Activated CD4-positive, alpha-beta T cell treated with anti-CD3 and anti-CD28 coated beads, Interleukin-2, amount 50 U/mL, for 1 hour (primary cell): ENCODE measurements around the gene TUBGCP5.
"Not testable (repeated sequence)": the region's sequence is repeated elsewhere in the genome, so short reads cannot be mapped to it uniquely, and the experiment has no call there.

Experiments used
- DNase-seq: peaks from one replicate; pipeline ENCODE4 v3.0.0-alpha.2; 2020

The TUBGCP5 gene

DNA sequence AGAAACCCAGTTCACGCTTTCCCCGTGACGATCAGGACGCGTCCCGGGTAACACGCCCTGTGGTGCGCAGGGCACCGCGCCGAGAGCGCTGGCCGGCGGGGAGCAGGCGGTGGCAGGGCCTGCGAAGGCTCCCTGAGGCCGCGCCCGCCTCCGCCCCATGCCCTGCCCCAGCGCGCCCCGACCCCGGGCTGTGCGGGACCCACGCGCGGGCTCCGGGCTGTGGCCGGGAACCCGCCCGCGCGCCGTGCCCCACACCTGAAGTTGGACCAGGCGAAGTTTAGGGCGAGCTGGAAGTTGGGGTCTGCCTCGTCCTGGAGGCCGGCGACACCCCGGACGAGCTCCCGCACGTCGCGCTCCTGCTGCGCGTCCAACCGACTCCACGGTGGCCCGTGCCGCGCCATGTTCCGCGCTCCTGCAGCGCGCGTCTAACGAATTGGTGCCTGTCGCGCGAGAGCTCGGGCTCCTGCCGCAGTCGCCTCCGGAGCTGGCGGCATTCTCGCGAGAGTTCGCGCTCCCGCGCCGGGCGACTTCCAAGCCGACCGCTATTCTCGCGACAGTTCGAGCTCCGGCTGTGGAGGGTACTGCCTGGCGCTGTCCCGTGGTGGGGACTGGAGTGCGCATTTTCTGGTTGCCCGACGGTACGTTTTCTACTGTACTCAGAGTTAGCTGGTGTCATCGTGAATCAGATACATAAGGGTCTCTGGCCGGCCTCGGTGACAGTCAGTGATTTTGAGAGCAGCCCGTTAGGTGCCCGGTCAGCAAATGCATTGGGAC, at the start of gene TUBGCP5:
Gene TUBGCP5 (minus strand): TSS at position 427 of the 774 bp plus-strand sequence. CDS start 26 bp downstream, at position 401.
- DNase-seq = peak; percentile 97

DNA sequence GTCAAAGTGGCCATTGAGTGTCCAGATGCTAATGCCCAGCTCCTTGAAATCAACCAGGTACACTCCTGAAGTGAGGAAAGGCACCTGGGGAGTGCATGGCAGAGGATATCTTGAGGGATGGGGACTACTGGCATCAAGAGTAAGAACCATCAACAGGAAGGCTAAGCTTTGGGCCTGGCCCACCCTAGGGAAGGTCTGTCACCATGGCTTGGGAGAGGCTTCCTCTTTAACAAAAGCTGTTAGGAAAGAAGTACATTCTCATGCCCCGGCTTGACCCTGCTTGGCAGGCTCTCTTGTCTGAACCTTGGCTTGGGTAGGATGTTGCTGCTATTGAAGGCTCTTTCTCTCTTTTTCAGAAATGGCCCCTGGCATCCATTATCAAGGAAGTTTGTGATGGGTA, 43.7 kb upstream of the TUBGCP5 start:
- no peak for DNase-seq

- not testable (repeated sequence) for DNase-seq
Observed at GRCh38 chr15:23081996-23082737, 42.8 kb upstream of the TUBGCP5 start.

DNA sequence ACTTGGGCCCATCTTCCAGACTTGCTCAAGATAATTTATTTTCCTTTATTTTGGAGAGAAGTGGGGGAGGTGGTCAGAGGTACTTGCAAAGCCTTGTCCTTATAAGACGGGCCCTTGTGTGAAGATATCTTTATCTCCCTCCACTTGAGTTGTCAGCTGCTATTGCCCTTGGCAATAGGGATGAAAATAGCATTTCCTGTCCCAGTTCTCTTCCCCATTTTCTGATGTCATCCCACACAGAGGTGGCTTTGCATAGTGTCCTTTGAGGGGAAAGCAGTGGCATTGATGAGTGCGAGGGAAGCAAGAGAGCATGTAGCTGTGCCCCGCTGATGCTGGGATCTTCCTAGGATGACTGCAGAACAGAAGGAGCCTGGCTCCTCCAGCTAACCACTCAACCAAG, 41.9 kb upstream of the TUBGCP5 start:
- no peak for DNase-seq

- DNase-seq = no peak
Observed at GRCh38 chr15:23079766-23080165, 40.4 kb upstream of the TUBGCP5 start.

- DNase-seq = no peak
Observed at GRCh38 chr15:23075927-23076326, 36.6 kb upstream of the TUBGCP5 start.

GRCh38 chr15:23074684-23075083, 35.3 kb upstream of the TUBGCP5 start:
- DNase-seq = no peak

- no peak for DNase-seq
Observed at GRCh38 chr15:23073890-23074646, 34.7 kb upstream of the TUBGCP5 start.

DNA sequence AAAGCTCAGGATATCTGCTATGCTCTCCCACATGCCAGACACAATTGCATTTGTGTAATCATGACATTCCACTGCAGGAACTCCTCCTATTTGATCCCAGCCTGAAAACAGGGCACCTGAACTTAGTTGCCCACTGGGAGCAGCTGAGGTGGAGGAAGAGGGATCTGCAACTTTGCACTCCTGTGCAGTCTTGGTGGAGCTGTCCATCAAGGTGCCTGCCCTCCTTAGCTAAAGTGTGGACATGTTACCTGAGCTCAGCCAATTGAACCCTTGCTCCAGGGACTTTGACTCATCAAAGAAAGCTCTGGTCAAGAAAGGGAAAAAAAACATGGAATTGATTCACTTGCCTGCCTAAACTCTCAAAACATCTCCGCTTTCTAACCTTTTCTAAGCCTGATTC, 33.3 kb upstream of the TUBGCP5 start:
- no peak for DNase-seq

- DNase-seq = no peak
Observed at GRCh38 chr15:23069496-23070166, 30.3 kb upstream of the TUBGCP5 start.

- DNase-seq = no peak
Observed at GRCh38 chr15:23067416-23067815, 28.0 kb upstream of the TUBGCP5 start.

- no peak for DNase-seq
Observed at GRCh38 chr15:23065836-23066235, 26.5 kb upstream of the TUBGCP5 start.

- DNase-seq = no peak
Observed at GRCh38 chr15:23064156-23064555, 24.8 kb upstream of the TUBGCP5 start.

GRCh38 chr15:23057707-23058106, 18.3 kb upstream of the TUBGCP5 start:
- DNase-seq = no peak

DNA sequence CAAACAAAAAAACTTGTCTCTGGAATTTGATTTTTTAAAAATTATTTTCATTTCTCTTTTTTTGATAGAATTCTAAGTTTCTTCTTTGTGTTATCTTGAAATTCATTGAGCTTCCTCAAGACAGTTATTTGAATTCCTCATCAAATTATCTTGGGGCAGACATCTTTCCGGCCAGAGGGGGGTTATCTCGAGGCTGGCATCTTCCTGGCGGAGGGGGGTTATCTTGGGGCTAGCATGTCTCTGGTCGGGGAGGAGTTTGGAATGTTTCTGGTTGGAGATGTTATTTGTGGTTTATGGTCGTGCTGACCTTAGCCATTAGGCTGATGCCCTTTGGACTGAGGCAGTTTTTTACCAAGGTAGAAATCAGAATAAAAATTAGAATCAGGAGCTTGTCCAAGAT, 15.9 kb upstream of the TUBGCP5 start:
- no peak for DNase-seq

DNA sequence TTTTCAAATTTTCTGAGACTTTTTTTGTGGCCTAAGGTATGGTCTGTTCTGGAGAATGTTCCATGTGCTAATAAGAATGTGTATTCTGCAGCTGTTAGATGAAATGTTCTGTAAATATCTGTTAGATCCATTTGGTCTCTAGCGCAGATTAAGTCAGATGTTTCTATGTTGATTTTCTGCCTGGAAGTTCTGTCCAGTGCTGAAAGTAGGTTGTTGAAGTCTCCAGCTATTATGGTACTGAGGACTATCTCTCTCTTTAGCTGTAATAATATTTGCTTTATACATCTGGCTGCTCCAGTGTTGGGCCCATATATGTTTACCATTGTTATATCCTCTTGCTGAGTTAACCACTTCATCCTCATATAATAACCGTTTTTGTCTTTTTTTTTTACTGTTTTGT, 13.2 kb upstream of the TUBGCP5 start:
- DNase-seq = no peak

DNA sequence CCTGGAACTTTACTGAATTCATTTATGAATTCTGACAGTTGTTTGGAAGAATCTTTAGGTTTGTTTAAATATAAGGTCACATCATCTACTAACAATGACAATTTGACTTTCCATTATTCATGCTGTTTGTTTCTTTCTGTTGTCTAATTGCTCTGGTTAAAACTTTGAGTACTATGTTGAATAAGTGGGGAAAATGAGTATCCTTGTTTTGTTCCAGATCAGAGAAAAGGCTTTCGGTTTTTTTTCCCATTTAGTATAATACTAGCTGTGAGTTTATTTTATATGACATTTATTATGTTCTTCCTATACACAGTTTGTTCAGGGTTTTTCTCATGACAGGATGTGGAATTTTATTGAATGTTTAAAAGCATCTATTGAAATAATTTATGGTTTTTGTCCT, 11.3 kb upstream of the TUBGCP5 start:
- no peak for DNase-seq

- no peak for DNase-seq
Observed at GRCh38 chr15:23049984-23050628, 10.7 kb upstream of the TUBGCP5 start.

DNA sequence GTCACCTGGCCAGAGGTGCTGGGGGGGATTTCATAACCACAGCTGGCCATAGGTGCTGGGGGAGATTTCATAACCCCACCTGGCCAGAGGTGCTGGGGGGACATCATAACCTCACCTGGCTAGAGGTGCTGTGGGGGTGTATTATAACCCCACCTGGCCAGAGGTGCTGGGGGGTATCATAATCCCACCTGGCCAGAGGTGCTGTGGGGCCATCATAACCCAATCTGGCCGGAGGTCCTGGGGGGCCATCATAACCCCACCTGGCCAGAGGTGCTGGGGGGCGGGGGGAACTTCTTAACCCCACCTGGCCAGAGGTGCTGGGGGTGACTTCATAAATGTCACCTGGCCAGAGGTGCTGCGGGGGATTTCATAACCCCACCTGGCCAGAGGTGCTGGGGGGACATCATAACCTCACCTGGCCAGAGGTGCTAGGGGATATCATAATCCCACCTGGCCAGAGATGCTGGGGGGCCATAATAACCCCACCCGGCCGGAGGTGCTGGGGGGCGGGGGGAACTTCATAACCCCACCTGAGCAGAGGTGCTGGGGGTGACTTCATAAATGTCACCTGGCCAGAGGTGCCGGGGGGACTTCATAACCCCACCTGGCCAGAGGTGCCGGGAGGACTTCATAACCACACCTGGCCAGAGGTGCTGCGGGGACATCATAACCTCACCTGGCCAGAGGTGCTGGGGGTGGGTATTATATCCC, 9.4 kb upstream of the TUBGCP5 start:
- not testable (repeated sequence) for DNase-seq

DNA sequence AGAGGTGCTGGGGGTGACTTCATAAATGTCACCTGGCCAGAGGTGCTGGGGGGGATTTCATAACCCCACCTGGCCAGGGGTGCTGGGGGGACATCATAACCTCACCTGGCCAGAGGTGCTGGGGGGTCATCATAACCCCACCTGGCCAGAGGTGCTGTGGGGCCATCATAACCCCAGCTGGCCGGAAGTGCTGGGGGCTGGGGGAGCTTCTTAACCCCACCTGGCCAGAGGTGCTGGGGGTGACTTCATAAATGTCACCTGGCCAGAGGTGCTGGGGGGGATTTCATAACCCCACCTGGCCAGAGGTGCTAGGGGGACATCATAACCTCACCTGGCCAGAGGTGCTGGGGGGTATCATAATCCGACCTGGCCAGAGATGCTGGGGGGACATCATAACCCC, 4.6 kb upstream of the TUBGCP5 start:
- DNase-seq = not testable (repeated sequence)

DNA sequence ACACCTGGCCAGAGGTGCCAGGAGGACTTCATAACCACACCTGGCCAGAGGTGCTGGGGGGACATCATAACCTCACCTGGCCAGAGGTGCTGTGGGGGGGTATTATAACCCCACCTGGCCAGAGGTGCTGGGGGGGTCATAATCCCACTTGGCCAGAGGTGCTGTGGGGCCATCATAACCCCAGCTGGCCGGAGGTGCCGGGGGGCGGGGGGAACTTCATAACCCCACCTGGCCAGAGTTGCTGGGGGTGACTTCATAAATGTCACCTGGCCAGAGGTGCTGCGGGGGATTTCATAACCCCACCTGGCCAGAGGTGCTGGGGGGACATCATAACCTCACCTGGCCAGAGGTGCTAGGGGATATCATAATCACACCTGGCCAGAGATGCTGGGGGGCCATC, 4.2 kb upstream of the TUBGCP5 start:
- DNase-seq = not testable (repeated sequence)

- not testable (repeated sequence) for DNase-seq
Observed at GRCh38 chr15:23041736-23042135, 2.4 kb upstream of the TUBGCP5 start.
